ENCODE measurements around the gene SHE.
"Not testable (repeated sequence)": the region's sequence is repeated elsewhere in the genome, so short reads cannot be mapped to it uniquely, and the experiment has no call there.

The SHE gene

DNA sequence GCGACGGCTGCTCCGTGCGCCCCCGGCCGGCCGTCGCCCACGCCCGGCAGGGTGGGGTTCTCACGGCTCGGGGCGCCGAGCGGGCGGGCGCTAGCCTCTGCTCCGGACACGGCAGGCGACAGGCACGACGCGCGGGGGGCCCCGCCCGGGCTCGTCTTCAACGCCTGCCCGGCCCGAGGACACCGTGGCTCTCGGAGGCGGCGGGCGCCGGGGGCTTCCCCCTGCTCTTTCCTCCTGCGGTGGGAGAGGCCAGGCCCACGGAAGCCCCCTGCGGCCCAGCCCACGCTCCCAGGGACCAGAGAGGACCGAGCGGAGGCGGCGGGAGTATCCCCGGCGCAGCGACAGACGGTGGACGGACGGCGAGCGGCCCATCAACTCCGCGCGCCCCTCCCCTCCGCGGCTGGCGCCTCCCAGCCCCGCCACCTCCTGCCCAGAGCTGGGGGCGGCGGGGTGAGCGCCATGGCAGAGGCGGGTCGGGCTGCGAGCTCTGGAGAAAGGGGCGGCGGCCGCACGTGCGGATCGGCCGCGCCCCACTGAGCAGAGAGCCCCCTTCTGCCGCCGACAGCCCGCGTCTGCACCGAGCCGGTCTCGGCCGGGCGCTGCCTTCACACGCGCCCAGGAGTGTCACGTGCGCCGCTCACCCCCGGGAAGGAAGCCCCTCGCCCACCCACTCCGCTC, at the start of gene SHE, which contains the start of gene TDRD10:
SHE (minus strand) TSS at position 347 of the 678 bp plus-strand sequence. CDS start 386 bp downstream, outside the sequence.
TDRD10 (plus strand) TSS at position 154 of the 678 bp plus-strand sequence. CDS start 4,685 bp downstream, outside the sequence.
- no peak for DNase-seq (ENCODE audit: low read depth)

DNA sequence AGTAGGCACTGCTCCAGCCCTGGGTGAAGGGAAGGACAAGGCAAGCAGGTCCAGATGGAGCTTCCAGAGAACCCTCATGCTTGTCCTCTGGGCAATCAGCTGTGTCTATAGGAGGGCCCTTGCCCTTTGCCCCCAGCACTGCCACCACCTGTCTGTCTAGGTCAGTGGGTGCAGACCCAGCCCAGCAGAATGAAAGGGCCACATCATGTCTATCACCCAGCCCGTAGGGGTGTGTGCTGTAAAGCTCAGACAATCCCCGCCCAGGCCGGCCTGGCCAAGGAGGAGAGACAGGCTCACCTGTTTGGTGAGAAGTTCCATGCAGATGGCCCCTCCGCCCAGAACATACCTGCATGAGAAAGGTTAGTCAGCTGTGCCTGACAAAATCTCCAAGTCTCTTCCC, 49.3 kb upstream of the SHE start:
- no peak for DNase-seq (ENCODE audit: low read depth)

DNA sequence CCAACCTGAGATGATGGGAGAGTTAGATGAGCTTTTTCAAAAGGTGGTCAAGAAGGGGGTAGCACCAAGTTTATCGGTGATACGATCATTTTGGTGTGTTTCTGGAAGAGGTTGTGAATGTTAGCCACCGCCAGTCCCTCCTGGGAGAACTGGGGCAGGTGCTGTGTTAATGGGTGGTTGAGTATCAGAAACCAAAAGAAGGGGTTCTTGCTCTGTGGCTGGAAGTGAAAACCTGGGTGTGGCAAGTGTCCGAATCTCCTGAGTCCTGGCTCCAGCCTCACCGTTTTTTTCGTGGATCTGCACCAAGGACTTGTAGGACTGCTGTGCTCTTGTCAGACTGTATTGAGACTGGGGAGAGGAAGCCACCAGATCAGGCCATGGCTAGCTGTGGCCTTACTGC, 48.4 kb upstream of the SHE start:
- DNase-seq (ENCODE audit: low read depth), result no peak

DNA sequence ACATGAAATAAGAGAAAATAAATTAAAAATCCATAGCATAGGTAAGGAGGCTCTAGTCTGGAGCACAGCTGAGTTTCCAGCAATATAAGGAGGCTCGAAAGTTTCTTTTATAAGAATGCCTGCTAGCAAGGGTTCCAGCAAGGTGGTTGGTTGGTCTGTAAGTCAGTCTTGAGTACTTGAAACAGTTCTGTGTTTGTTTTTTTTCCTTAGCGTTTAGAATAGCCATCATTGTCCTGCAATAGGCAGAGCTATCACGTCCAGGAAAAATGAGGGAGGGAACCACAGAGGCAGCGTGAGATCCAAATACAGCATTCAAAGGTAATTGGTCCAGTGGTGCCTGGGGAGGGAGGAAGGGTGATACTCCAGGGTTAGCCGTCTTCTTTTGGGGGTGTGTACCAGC, 47.9 kb upstream of the SHE start:
- DNase-seq (ENCODE audit: low read depth), result no peak

DNA sequence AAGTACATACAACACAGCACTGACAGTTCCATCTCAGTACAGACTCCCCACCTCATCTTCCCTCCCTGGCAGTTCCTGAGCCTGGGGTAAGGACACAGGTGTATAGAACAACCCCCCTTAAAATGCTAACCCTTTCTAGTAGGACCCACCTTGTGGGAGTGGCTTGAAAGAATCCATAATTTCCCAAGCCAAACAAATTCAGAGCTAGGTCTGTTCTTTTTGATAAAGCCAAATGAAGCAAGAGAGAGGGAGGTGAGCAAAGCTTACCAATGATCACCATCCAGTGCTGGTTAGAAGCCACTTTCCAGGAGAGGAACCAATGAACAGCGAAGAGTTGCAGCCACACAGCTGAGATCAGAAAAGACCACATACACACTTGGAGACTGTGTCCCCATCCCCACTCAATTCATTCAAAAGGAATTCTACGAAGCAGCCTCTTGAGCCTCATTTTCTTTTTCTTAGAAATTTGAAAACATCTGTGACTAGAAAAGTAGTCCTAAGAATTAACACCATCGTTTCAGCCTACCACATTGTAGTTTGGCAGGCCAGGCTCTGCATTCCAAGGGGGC, 47.1 kb upstream of the SHE start:
- DNase-seq (ENCODE audit: low read depth), result no peak

DNA sequence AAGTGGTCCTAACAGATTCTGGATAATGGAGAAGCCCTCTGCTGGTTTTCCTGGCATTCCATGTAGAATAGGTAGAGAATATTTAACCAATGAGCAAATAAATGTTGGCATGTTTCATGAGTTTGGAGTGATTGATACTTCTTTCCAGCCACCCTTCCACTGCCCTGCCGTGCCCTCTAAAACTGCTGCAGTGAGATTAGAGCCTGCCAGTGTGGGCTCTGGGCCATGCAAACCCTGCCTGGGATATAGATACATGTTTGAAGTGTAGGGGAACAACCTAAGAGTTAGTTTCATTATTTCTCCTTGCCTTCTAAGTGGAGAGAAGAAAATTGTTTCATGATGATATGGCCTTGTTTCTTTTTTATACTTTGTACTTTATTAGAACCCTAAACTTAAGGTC, 45.8 kb upstream of the SHE start:
- no peak for DNase-seq (ENCODE audit: low read depth)

DNA sequence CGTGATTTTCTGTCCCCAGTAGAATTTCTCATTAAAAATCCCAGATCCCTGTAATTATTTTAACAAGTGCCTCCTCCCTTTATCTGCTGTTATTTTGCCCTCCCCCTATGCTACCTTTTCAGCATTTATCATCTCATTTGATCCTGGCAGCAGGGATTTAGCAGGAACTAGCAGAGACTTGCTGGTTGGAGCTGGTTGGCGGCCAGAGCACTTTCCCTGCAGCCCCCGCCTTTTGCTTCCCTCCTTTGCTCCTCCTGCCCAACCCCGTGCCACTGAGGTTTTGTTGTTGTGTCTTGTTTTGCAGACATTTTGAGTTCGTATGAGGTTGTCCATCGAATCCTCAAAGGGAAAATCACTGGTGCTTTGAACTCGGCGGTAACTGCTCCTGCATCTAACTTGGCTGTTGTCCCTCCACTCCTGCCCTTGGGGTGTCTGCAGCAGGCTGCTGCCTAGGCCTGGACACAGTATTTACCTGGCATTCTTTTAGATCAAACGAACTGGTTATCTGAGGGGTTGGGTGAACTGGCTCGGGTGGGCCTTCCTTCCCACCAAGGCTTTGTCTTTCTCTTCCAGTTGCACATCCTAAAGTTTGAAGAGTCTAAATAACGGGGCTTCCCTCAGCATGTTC, 45.0 kb upstream of the SHE start:
- DNase-seq (ENCODE audit: low read depth), result no peak

DNA sequence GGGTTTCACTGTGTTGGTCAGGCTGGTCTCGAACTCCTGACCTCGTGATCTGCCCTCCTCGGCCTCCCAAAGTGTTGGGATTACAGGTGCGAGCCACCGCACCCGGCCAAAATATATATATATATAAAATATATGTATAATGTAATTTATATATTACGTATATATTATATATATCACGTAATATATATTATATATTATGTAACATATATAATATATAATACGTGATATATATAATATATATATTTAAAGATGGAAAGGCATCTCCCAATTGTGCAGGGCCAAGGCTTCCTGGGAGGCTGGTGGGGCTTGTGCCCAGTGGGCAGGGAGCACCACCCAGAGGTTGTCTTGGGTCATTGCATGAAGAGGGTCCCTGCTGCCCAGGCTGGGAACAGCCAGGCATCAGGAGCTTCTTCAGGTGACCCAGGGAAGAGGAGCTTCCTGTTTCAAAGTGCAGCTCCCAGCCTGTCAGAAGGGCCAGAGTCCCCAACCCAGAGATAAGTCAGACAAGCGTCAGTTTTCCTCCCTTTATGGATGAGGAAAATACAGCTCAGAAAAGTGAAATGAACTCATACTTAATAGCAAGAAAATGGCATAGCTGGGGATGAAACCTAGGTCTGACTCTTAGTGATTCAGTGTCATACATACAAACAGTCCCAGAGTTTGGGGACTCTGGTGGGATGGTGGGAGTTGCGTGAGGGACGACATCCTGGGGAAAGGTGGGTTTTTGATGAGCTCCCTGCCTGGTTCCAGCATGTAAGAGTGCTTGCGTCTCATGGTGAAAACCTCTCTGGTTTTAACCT, 44.3 kb upstream of the SHE start:
- peak; percentile 18 for DNase-seq (ENCODE audit: low read depth)

DNA sequence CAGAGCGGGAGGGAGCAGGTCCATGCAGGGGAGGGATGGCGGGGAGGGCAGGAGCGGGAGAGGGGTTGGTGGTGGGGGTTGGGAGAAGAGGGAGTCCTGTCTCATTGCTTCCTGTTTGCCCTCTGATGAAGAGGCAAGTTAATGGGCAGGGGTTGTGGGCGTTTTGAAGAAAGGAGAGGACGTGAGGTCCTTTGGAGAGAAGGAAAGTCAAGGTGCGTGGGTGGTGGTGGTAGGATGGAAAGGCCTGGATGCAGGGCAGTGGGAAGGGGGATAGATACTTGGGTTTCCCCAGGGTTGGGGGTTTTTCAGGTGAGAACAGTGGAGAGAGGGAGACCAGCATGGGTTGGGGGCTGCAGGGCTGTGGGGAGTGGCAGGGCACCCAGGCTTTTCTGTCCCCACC, 39.0 kb upstream of the SHE start:
- DNase-seq (ENCODE audit: low read depth), result no peak

DNA sequence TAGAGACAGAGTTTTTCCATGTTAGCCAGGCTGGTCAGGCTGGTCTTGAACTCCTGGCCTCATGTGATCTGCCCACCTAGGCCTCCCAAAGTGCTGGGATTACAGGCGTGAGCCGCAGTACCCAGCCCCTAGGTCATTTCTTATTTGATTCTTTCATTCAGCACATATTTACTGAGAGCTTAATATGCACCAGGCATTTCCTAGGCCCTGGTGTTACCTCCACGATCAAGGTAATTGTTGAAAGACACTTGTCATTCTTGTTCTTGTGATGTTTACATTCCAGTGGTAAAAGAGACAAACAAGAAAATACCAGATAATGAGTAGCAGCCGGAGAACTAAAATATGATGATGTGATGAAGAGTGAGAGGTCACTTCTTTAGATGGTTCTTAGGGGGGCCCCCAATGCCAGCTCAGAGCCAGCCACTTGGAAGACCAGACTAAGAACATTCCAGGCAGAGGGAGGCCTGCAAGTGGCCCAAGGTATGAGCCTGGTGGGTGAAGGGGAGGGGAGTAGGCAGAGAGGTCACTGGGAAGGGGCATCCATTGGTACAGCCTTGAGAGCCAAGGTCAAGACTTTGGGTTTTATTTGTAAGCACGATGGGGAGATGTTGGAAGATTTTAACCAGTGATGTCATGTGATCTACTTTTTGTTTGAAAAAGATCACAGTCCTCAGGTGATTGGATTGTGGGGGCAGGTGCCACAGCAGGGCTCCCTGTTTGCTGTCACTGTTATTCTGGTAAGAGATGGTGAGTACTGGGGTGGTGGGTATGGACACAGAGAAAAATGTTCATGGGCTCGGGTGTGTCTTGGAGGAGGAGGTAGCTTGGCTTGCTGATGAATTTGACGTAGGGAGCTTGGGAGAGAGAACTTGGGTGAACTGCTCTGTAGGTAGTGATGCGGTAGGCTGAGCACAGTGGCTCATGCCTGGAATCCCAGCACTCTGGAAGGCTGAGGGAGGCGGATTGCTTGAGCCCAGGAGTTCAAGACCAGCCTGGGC, 37.6 kb upstream of the SHE start:
- no peak for DNase-seq (ENCODE audit: low read depth)

DNA sequence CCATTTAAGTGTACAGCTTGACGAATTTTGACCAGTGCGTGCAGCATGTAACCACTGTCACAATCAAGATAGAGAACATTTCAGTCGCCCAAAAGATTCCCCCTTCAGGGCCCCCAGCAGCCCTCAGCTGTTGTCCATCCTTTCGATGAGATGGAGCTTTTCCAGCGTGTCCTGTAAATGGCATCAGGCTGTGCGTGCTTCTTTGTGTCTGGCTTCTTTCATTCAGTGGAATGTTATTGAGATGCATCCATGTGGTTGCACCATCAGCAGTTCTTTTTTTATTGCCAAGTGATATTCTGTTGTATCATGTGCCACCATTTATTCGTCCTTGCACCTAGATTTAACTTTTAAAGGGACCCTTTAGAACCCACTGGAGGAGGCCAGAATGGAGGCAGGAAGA, 34.4 kb upstream of the SHE start:
- no peak for DNase-seq (ENCODE audit: low read depth)

DNA sequence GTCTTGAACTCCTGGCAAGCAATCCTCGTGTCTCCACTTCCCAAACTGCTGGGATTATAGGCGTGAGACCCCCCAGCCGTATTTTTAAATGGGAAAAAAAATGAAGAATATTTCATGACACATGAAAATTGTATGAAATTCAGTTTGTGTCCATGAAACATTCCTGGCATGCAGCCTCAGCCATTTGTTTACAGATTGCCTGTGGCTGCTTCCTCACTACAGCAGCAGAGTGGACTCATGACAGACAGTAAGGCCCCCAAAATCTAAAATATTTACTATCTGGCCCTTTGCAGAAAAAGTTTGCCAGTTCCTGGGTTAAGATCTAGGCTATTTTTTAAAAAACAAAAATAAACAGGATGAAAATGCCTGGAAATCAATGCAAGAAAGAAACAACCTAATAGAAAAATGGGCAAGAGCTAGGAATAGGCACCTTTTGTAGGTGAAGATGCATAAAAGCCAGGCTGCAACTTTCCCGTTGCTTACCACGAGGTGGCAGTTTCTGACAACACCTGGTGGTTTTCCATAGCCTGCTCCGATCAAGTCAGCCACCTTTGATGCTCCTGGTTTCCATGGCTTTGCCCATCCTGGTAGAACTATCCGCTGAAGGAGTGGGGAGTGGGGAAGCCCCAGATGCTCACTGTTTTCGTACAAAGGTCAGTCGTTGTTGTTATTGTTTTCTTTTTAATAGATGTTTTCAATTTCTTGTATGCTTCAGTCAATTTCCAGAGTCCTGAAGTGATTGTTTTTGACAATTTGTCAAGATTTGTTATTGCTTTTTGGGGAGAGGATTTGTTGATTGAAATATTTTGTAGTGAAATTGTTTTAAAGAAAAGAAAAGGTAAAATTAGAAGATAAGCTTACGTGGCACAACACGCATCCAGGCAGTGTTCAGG, 32.0 kb upstream of the SHE start:
- no peak for DNase-seq (ENCODE audit: low read depth)

DNA sequence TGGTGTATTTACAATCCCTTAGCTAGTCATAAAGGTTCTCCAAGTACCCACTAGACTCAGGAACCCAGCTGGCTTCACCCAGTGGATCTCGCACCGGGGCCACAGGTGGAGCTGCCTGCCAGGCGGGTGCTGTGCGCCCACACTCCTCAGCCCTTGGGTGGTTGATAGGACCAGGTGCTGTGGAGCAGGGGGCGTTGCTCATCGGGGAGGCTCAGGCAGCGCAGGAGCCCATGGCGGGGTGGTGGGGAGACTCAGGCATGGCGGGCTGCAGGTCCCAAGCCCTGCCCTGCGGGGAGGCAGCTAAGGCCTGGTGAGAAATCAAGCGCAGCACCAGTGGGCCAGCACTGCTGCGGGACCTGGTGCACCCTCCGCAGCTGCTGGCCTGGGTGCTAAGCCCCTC, 29.7 kb upstream of the SHE start:
- not testable (repeated sequence) for DNase-seq (ENCODE audit: low read depth)

DNA sequence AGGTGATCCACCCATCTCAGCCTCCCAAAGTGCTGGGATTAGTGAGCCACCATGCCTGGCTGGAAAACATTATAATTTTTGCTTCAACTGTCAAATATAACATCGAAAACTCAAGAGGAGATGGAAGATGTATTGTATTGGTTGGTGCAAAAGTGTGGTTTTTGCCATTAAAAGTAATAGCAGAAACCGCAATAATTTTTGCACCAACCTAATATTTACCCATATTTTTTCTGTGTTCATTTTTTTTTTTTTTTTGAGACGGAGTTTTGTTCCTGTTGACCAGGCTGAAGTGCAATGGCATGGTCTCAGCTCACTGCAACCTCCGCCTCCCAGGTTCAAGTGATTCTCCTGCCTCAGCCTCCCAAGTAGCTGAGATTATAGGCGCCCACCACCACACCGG, 27.1 kb upstream of the SHE start:
- no peak for DNase-seq (ENCODE audit: low read depth)

DNA sequence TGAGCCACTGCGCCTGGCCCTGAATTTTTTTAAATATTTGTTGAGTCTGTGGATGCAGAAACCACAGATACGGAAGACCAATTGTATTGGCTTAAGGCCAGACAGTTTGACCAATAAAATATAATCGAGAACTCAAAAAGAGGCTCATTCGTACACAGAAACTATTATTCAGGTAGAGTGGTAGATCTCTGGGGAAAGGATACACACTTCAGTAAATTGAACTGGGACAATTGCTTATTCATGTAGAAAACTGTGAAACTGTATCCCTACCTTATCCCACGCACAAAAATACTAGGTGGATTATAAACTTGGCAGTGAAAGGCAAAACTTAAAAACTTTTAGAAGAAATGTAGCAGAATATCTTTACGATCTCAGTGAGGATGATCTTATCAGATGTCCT, 25.0 kb upstream of the SHE start:
- DNase-seq (ENCODE audit: low read depth), result no peak

DNA sequence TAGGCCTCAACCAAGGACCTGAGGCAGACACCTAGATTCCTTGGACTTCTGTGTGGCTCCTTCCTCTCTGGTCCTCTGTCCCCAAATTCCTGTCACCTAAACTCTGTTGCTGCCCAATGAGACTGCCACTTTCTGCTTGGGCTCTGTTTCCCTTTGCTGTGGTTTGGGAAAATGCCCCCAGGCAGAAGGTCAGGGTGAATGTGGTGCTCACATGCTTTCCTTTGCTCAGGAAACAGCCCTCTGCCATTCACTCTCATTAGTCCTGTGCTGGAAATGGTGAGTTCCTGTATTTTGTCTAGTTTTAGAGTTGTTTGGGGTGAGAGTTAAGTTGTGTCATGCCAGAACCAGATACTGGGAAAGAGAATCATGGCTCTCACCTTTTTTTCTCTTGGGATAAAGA, 22.7 kb upstream of the SHE start:
- DNase-seq (ENCODE audit: low read depth), result no peak

DNA sequence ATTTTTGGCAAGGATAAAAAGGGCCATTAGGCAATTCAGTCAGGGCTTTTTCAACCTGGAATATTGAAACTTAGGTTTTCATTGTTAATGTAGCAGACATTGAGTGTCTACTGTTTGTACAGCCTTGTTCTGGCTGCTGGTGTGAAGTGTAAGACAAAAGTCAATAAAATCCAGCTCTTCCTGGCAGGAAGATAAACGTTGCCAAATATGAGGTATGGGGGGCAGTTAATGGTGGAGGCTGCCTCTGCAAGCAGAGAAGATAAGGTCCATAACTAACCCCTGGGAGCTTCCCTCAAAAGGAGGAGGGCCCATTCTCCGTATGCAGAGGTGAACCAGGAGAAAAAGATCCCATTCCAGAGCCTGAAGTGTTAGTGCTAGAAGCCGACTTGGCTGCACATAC, 19.5 kb upstream of the SHE start:
- no peak for DNase-seq (ENCODE audit: low read depth)

DNA sequence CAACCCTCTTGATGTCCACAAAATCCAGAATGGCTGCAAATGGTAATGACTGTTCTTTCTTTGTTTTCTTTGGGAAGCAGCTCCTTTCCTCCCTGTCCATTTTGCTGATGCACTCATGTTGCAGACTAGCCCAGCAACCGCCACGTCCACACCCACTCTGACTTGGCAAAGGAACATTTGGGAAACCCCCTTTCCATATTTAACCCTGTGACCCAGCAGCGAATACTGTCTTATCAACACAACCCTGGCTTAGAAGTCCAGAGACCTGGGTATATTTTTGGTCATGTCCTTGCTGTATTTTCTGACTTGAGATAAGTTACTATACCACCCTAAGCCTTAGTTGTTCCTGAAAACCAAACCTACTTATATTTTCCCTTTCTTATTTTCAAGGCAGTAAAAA, 18.1 kb upstream of the SHE start:
- DNase-seq (ENCODE audit: low read depth), result no peak

DNA sequence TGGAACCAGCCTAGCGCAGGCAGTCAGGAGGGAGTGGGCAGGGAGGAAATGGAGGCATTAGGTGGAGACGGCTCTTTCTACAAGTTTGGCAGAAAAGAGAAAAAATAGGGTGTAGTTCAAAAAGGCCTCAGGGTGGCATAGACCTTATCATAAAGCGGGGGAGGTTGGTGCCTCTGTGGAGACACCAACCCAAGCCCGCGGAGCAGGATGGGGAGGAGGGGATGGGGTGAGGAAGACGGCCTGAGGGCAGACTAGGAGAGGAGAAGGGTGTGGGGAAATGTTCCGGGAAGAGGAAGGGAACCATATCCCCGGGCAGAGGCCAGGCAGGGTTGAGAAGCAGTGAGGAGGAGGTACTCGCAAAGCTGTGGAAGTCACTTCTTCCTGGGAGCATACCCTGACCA, 17.4 kb upstream of the SHE start:
- DNase-seq (ENCODE audit: low read depth), result no peak

DNA sequence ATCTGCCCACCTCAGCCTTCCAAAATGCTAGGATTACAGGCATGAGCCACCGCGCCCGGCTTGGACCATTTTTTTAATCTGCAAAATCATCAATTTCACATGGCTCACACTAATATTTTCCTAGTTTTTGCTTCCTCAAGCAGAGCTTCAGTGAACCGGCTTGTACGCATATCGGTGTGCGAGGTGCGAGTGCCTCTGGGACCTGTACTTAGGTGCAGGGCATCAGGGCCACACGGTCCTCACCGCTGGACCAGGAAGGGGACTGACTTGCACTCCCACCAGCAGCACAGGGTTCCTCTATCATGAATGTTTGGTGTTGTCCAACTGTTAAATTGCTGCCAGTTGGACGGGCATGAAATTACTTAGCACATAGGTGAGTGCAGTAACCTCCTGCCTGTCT, 15.4 kb upstream of the SHE start:
- DNase-seq (ENCODE audit: low read depth), result no peak
